CD4-positive, alpha-beta T cell (primary cell): Measurements from ENCODE around the gene H2AZ2. TPM values are rescaled to one million over a fixed set of nuclear protein-coding genes. Genes with fewer than 3 reads are reported as not detected.

Experiments
- ATAC-seq: fragments of 200-7000 bp; cut with Tn5 transposase; one replicate; pipeline ENCODE4 v1.10.0; 2022; ENCODE audit warnings: mild to moderate bottlenecking; ENCODE audit not compliant: poor library complexity
- CTCF ChIA-PET: fragments of 350-600 bp; sonication (Branson Sonifier 250); formaldehyde crosslinking; loops from one replicate; lab custom pipeline; 2021; ENCODE audit warnings: antibody characterized with exemption, inconsistent platforms; lab: Charles Lee
- POLR2A ChIA-PET: fragments of 350-600 bp; sonication (Branson Sonifier 250); formaldehyde crosslinking; loops from one replicate; lab custom pipeline; 2021; ENCODE audit warnings: antibody characterized with exemption, inconsistent platforms; lab: Charles Lee
- DNase-seq, 14 experiments: peaks; one replicate each; pipeline ENCODE4 v3.0.0-alpha.2; 2013 to 2020; ENCODE audit warnings: mixed read lengths in 2 of 14
- H3K27ac ChIP-seq, 2 donors: one replicate each; pipeline versions ENCODE4 v1.5.1 to v1.7.0; 2013; ENCODE audit warnings: low read length in 2 of 2, low read depth in 1 of 2, mild to moderate bottlenecking in 1 of 2
- H3K27me3 ChIP-seq, 2 experiments: 1 replicate in 1 of 2; 2 replicates in 1 of 2; pipeline versions ENCODE4 v1.6.1 to v1.7.0; 2013; ENCODE audit warnings: low read length in 2 of 2, control low read depth in 1 of 2, mild to moderate bottlenecking in 1 of 2, moderate library complexity in 1 of 2; ENCODE audit not compliant: insufficient read depth in 2 of 2, control insufficient read depth in 1 of 2
- H3K36me3 ChIP-seq: one replicate; pipeline ENCODE4 v1.6.1; 2013; ENCODE audit warnings: low read length, control low read depth; ENCODE audit not compliant: insufficient read depth
- H3K4me1 ChIP-seq: one replicate; pipeline ENCODE4 v1.6.1; 2013; ENCODE audit warnings: low read length, control low read depth; ENCODE audit not compliant: insufficient read depth
- H3K4me3 ChIP-seq: one replicate; pipeline ENCODE4 v1.5.1; 2013; ENCODE audit warnings: mild to moderate bottlenecking, low read length, moderate library complexity
- H3K9me3 ChIP-seq, 2 experiments: 1 replicate in 1 of 2; 2 replicates in 1 of 2; pipeline versions ENCODE4 v1.6.1 to v1.7.0; 2013; ENCODE audit warnings: low read length in 2 of 2, mild to moderate bottlenecking in 2 of 2, control low read depth in 1 of 2, moderate library complexity in 1 of 2; ENCODE audit not compliant: control insufficient read depth in 1 of 2, insufficient read depth in 1 of 2
- H3K27ac Mint-ChIP-seq: one replicate; pipeline ENCODE4 v1.8.0; 2020; ENCODE audit warnings: mixed read lengths
- H3K27me3 Mint-ChIP-seq: one replicate; pipeline ENCODE4 v1.8.0; 2021; ENCODE audit warnings: mixed read lengths
- H3K36me3 Mint-ChIP-seq: one replicate; pipeline ENCODE4 v1.8.0; 2021; ENCODE audit warnings: low read depth, mixed read lengths
- H3K4me1 Mint-ChIP-seq: one replicate; pipeline ENCODE4 v1.8.0; 2021; ENCODE audit warnings: low read depth, mixed read lengths
- H3K4me3 Mint-ChIP-seq: one replicate; pipeline ENCODE4 v1.8.0; 2020; ENCODE audit warnings: mild to moderate bottlenecking, mixed read lengths
- H3K9me3 Mint-ChIP-seq: one replicate; pipeline ENCODE4 v1.8.0; 2020; ENCODE audit warnings: mixed read lengths
- CTCF ChIP-seq: fragments of 200-600 bp; IDR thresholded peaks from one replicate; pipeline ENCODE4 v1.8.0; 2022; ENCODE audit warnings: antibody characterized with exemption, mild to moderate bottlenecking
- intact Hi-C, 2 experiments: fragments of 100-400 bp; cut with DNase I in 1 of 2; cut with micrococcal nuclease in 1 of 2; formaldehyde crosslinking; loops; one replicate each; pipeline versions ENCODE4 v1.15.1 to v1.9.0; 2023 to 2025; cut with DNase I, micrococcal nuclease
- total RNA-seq, 174 experiments: library from RNA in 2 of 174; stranded (reverse) in 2 of 174; gene quantifications; one replicate each; pipeline ENCODE4 v1.2.3 and lab custom pipeline; 2021 to 2026

The H2AZ2 gene
- total RNA-seq, 2 experiments from 2014 or later, result 145 to 156 TPM

GRCh38 chr7:44811571-44811970 is 36.3 kb downstream of the H2AZ2 start:
- Histone ChIP-seq H3K4me1 (no peaks in the 10 kb centered on the region), H3K27me3 (no peaks in the 10 kb centered on the region), H3K27ac (no peak overlapping the region), H3K9me3 (no peaks in the 10 kb centered on the region), H3K4me3 (no peak overlapping the region), H3K36me3 (no peaks in the 10 kb centered on the region)
- no peaks in the 10 kb centered on the region for H3K4me1 Mint-ChIP-seq
- no peak for DNase-seq
- H3K27me3 Mint-ChIP-seq, result no peaks in the 10 kb centered on the region
- ATAC-seq, result no peak
- ChIA-PET CTCF (no interaction called here), POLR2A (interaction anchor here (1.0 kb wide), 1 partner anchor 24 kb away, joined by 3 read pairs; no protein-coding TSS in a partner anchor)
- no peak overlapping the region for H3K27ac Mint-ChIP-seq
- intact Hi-C loops, result loop anchor here in 1 of 2 experiments (5.0 kb wide), 1 partner anchor 36 kb away; the partner anchor contains the start of gene H2AZ2
- H3K4me3 Mint-ChIP-seq, result no peak overlapping the region
- no peaks in the 10 kb centered on the region for H3K36me3 Mint-ChIP-seq
- no peaks in the 10 kb centered on the region for H3K9me3 Mint-ChIP-seq
- no peak for TF ChIP-seq CTCF

DNA sequence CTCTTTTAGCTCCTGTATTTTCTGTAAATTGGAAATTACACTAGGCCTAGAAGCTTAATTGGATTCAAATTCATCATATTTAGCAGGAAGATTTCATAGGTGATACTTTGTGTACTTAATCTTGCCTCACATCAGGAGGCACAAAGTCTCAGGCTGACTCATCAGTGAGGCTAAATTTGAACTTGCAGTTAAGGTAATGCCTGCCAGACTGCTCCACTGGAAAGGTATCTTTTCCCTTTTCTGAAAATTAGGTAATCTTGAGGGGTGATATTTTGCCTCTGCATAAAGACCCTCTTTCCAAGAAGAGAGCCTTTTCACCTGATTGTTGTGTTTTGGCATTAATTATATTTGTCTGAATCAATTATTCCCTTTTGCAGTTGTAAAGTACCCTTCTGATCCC is 36.8 kb downstream of the H2AZ2 start:
- no peak overlapping the region for H3K27ac Mint-ChIP-seq

GRCh38 chr7:44808914-44809393 is 38.9 kb downstream of the H2AZ2 start:
- Mint-ChIP-seq H3K4me3 (no peak overlapping the region), H3K36me3 (peaks cover 6% of the 10 kb centered on the region), H3K27me3 (no peaks in the 10 kb centered on the region), H3K4me1 (no peaks in the 10 kb centered on the region), H3K9me3 (no peaks in the 10 kb centered on the region), H3K27ac (no peak overlapping the region)
- Histone ChIP-seq H3K4me1 (no peaks in the 10 kb centered on the region), H3K9me3 (no peaks in the 10 kb centered on the region), H3K4me3 (no peak overlapping the region), H3K27ac (no peak overlapping the region), H3K36me3 (peaks cover 4% of the 10 kb centered on the region), H3K27me3 (no peaks in the 10 kb centered on the region)
- no peak for TF ChIP-seq CTCF
- intact Hi-C loops, result no loop called here
- no peak for DNase-seq
- ATAC-seq, result no peak
- ChIA-PET POLR2A (interaction anchor here (1.1 kb wide), 1 partner anchor 11 kb away, joined by 3 read pairs; no protein-coding TSS in a partner anchor), CTCF (no interaction called here)

More for the DNA sequence above, 36.8 kb downstream of the H2AZ2 start:
- H3K4me1 ChIP-seq, result no peaks in the 10 kb centered on the region
- H3K36me3 ChIP-seq, result no peaks in the 10 kb centered on the region
- H3K9me3 ChIP-seq, result no peaks in the 10 kb centered on the region
- no peaks in the 10 kb centered on the region for H3K9me3 Mint-ChIP-seq
- H3K27me3 Mint-ChIP-seq, result no peaks in the 10 kb centered on the region
- DNase-seq (no peak), ATAC-seq (no peak)
- intact Hi-C loops, result loop anchor here in 1 of 2 experiments (5.0 kb wide), 1 partner anchor 36 kb away; the partner anchor contains the start of gene H2AZ2
- H3K4me3 ChIP-seq, result no peak overlapping the region
- POLR2A ChIA-PET, result interaction anchor here (1.0 kb wide), 1 partner anchor 25 kb away, joined by 3 read pairs; no protein-coding TSS in a partner anchor
- H3K27ac ChIP-seq, result no peak overlapping the region
- CTCF ChIA-PET, result no interaction called here
- no peaks in the 10 kb centered on the region for H3K27me3 ChIP-seq
- H3K4me3 Mint-ChIP-seq, result no peak overlapping the region
- no peaks in the 10 kb centered on the region for H3K4me1 Mint-ChIP-seq
- no peaks in the 10 kb centered on the region for H3K36me3 Mint-ChIP-seq
- TF ChIP-seq CTCF, result no peak
